Keratinocyte (primary cell): Measurements from ENCODE around the gene WNT10A.

Source experiments
- CTCF ChIP-seq, 3 experiments: IDR thresholded peaks in 1 of 3; conservative IDR thresholded peaks in 1 of 3; optimal IDR thresholded peaks in 1 of 3; 2 replicates in 2 of 3; 3 replicates in 1 of 3; pipeline versions ENCODE3 to v1.5.1; 2011; ENCODE audit warnings: low read length in 3 of 3, mild to moderate bottlenecking in 3 of 3, moderate library complexity in 2 of 3, control low read depth in 1 of 3, inconsistent platforms in 1 of 3; ENCODE audit not compliant: insufficient read depth in 2 of 3; ENCODE audit errors: extremely low read depth in 1 of 3
- EZH2 ChIP-seq: IDR thresholded peaks from one replicate; pipeline ENCODE4 v1.6.1; 2012; ENCODE audit warnings: inconsistent platforms, mild to moderate bottlenecking, low read length, moderate library complexity

GRCh38 chr2:218877331-218877730 is 3.3 kb upstream of the WNT10A start:
- TF ChIP-seq CTCF (optimal IDR thresholded peaks at IDR 0.05 in 1 of 3, IDR thresholded peaks at IDR 0.05 in 1 of 3, conservative IDR thresholded peaks at IDR 0.05 in 1 of 3; ENCODE audit: extremely low read depth in 1 of 3, insufficient read depth in 2 of 3, low read length in 3 of 3) (no peak), EZH2 (no peak)
